RPMI8226 (cell line): Measurements from ENCODE around the gene PRPF40B.

Experiments used
- DNase-seq: peaks from one replicate; pipeline ENCODE4 v3.0.0-alpha.2; 2015

The PRPF40B gene

DNA sequence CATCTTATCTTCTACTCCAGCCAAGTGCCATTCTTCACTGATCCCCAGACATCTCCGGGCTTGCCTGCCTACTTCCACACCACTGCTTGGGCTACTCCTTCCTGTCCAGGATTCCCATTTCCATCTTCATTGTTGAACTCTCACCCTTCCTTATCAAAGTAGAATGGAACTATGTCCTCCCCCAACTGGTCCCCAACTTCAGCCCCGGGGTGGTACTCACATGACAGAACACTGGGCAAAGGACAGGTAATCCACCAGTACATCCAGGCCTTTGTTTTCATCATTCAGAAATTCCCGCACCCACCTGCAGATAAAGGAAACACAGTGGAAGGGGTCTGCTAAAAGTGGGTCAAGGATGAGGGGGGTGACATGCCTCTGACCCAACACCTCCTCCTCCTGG, 38.4 kb downstream of the PRPF40B start:
- DNase-seq, result no peak

- DNase-seq, result peak; percentile 90
Measured at GRCh38 chr12:49662998-49663843, 39.9 kb downstream of the PRPF40B start.

DNA sequence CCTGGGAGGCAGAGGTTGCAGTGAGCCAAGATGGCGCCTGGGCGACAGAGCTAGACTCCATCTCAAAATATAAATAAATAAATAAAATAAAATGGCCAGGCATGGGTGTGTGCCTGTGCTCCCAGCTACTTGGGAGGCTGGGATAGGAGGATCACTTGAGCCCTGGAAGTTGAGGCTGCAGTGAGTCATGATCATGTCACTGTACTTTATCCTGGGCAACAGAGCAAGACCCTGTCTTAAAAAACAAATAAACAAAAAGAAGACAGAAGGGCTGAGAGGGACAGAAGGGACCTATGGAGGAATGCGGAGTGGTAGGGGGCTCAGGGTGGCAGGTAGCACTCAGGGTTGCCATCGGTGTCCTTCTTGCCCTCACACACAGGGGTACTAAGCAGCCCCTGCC, 40.8 kb downstream of the PRPF40B start:
- no peak for DNase-seq

GRCh38 chr12:49664591-49665239, 41.4 kb downstream of the PRPF40B start:
- peak; percentile 53 for DNase-seq

DNA sequence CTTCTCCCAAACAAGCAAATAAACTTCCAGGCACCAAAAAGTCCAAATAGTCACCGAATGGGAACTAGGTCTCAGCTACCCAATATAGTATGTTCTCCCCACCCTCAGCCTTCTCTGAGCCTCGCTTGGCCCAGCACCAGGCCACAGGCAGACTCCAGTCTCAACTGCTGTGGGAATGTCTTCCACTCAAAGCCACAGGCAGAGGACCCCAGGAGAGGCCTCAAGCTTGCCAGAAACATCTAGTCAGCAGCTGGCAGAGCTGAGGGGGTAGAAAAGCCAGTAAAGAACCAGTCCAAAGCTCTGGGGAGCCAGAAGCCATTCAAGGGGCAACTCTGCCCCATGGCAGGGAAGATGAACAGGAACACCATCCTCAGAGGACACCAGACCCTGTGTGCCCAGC, 42.0 kb downstream of the PRPF40B start:
- DNase-seq, result no peak

- no peak for DNase-seq
Measured at GRCh38 chr12:49666176-49666575, 42.8 kb downstream of the PRPF40B start.

- DNase-seq, result no peak
Measured at GRCh38 chr12:49667325-49668090, 44.1 kb downstream of the PRPF40B start.

- DNase-seq, result no peak
Measured at GRCh38 chr12:49669796-49670195, 46.4 kb downstream of the PRPF40B start.

DNA sequence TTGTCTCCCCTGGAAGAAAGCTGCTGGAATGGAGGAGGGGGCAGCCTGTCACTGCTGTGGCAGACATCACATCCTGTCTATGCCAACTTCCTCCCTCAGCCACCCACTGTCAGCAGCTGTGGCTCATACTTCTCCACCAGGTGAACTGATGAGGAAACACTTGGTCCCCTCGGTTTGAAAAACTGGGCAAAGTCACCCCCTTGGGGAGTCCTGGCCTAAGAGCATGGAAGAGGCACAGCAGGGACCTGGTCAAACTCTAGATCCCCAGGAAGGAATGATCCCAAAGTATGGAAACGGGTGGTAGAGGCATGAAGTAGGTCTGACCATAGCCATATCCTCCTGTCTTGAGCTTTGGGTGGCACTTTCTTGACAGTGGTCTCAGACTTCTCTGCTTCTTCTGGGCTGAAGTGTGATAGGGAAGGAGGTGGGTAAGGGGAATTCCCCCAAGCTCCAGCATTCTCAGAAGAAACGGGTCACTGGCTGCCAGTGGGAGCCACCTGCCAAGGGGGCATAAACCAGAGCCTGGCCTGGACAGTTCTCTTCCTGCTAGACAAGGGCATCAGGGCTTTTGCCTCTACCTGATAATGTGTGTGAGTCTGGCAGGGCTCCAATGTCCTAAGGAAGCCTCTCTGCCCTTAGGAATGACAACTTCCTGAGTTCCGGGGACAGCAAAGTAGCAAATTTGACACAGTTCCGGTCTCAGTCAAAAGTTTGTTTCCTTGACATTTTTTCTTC, 47.8 kb downstream of the PRPF40B start:
- DNase-seq, result peak; percentile 30

DNA sequence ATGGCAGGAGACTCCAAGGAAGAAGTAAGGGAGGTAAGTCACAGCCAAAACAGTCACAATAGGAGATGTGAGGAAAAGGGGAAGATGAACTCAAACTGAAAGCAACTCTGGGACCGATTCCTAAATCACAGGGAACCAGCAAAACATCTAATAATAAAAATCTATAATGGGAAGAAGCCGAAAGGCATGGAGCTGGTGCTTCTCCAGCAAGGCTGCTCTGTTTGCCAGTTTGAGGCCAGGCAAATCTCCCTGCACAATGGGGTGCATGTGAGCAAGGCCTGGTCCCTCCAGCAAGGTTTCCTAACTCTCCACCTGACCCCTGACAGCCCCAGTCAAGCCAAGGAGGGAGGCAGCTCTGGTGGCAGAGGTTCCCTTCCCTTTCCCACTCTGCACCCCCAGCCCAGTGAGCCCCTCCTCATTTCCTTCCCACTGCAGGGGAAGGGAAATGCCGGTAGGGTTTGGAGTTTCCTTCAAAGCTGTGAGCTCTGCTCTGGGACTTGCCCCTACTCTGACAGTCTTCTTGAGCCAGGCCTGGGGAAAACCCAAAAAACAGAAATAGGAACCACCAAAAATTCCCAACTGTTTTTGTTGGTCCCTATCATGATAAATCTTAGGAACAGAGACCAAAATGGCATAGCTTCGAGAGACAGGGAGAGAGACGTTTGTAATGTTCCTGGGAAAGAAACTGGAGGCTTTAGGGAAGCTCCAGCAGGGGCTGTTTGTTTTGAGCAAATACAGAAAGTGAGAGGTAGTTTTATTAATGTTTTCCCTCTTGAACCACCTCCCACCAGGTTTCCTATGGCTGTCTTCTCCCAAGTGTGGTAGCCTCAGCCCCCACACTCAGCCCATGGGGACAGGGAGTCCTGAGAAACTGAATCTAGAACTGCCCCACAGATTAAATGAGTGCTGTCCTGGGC, 49.2 kb downstream of the PRPF40B start:
- DNase-seq, result no peak

DNA sequence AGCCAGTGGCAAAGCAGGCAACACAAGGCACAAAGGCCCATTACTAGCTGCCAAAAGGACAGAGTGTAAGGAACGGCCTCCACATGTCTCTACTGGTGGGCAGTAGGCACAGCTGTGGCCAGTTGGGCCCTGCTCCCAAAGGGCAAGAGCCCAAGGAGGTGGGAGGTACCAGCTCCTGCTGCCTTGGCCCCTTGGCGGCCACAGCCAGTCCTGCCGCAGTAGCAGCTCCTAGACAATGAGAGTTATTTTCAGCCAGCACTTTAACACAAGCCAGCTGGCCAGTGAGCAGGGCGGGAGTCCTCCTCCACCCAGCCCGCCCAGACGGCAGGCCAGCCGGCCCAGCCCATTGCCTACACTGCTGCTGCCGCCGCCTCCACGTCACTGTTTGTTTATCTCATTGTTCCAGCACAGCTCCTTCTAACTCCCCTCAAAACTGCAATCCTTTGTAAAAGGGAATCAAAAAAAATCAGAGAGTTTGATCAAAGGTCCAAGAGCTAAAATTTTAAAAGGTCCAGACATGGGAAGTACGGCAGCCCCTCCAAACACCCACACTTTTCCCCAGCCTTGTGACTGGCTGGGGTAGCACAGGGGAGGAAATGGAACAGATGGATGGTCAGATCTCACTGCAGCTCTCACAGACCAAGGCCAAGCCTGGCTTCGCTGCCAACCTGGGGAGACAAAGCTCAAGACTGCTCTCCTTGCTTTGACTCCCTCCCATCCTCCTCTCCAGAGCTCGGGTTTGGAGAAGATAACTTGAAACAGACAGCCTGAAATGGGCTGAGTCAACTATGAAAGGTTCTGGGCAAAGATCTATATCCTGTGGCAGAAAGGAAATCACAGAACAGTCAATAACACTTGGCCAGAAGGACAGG, 50.3 kb downstream of the PRPF40B start:
- DNase-seq, result no peak

DNA sequence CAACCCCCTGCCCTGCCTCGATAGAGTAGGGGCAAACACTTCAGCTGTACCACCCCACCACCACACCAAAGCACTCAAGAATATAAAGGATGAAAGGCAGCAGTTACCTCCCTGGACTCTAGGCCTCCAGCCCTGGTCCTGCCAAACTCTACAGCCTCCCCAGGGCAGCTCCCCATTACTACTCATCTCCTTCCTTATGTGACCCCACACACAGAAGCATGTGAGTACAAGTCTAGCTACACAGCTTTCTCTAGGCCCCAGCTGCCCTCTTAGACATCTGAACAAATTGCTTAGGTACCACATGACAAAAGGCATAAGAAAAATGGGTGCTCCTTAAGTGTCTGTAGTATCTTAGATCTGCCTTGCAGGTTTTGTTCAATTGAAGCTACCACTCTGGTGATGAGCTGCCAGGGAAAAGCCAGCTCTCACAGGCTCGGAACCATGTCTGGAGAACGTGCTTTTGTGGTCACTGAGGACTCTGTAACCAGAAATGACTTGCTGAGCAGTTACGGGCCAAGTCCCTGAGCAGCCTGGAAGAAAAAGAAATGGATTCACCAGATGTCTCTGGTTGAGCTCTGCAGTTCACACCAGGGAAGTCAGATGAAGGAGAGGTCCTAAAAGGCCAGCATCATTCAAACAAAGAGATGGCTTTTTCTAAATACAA, 51.1 kb downstream of the PRPF40B start:
- DNase-seq, result no peak

DNA sequence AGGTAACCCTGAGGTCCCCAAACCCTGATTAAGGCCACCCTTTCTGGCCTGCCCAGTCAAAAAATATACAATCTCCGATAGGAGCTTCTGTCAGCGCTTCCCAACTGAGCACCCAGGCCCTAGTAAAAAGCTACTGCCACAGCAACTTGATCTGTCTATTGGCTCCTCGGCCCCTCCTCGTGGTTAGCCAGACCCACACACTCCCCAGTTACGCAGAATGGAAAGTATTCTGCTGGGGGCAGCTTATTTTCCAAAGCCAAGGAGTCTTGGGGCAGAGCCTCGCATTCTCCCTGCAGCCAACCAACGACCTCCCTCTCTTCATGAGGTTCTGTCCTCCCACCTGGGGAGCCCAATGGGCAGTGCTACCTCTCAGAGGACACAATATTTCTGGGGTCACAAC, 51.8 kb downstream of the PRPF40B start:
- no peak for DNase-seq

DNA sequence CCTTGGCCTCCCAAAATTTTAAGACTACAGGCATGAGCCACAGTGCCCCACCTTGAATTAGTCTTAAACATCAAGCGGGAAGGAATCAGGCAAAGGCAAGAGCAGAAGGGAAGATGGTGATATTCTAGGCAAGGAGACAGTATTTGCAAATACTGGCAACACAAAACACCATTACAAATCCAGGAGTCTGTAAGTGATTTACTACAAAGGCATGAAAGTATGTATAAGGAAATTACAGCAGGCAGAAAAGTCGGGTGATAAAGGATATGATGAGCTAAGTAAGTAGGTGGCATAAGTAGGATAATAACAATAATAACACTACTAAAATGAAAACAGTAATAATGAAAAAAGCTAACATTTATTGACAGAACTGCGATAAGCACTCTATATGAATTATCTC, 55.4 kb downstream of the PRPF40B start:
- DNase-seq, result no peak

- no peak for DNase-seq
Measured at GRCh38 chr12:49680075-49680474, 56.7 kb downstream of the PRPF40B start.

DNA sequence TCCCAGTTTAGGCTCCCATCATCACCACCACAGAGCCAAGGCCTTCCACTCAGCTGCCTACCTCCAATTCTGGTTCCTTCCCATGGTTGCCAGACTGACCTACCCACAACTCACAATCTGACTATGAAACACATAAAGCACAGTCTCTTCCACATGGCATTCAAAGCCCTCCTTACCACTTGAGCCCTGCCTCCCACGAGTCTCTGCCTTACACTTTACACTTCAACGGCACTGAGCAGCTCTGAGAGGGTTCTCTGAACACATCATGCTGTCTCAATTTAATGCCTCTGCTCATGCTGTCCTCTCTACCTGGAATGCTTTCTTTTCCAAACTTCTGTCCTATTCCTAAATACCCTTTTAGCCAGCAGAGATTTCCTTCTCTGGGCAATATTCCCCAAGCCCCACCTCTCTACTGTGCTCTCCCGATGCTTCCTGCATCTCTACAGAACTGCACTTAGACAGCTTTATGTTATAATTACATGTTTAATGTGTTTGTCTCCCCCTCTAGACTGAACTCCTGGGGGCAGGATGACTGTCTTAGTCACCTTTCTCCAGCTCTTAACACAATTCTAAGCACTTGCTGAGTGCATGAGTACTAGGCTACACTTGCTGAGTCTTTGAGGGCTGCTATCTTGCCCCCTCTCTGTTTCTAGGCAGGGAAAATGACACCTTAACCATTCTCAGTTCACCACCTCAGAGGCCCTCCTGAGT, 60.4 kb downstream of the PRPF40B start:
- no peak for DNase-seq

GRCh38 chr12:49684310-49684854, 61.0 kb downstream of the PRPF40B start:
- DNase-seq, result peak; percentile 22

- no peak for DNase-seq
Measured at GRCh38 chr12:49687941-49688340, 64.6 kb downstream of the PRPF40B start.

DNA sequence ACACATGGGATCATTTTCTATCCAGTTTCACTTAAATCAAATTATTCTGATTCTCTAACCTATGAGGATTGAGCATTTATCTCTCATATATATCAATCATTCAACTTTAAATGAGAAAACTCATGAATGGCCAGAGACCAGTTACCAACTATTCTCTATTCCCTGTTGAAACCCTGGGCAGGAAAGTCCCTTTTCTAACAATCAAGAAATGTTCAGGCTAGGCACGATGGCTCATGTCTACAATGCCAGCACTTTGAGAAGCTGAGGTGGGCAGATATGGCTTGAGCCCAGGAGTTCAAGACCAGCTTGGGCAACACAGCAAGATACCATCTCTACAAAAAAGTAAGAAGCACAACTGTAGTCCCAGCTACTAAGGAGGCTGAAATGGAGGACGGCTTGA, 65.9 kb downstream of the PRPF40B start:
- DNase-seq, result no peak
